Measurements from ENCODE around the gene FFAR2. TPM values are rescaled to one million over a fixed set of nuclear protein-coding genes. Genes with fewer than 3 reads are reported as not detected.

Gene FFAR2
- polyA plus RNA-seq, 2 of the 4 experiments (the other 2 are of a cell fraction), result 0.30 TPM; not detected in 1

DNA sequence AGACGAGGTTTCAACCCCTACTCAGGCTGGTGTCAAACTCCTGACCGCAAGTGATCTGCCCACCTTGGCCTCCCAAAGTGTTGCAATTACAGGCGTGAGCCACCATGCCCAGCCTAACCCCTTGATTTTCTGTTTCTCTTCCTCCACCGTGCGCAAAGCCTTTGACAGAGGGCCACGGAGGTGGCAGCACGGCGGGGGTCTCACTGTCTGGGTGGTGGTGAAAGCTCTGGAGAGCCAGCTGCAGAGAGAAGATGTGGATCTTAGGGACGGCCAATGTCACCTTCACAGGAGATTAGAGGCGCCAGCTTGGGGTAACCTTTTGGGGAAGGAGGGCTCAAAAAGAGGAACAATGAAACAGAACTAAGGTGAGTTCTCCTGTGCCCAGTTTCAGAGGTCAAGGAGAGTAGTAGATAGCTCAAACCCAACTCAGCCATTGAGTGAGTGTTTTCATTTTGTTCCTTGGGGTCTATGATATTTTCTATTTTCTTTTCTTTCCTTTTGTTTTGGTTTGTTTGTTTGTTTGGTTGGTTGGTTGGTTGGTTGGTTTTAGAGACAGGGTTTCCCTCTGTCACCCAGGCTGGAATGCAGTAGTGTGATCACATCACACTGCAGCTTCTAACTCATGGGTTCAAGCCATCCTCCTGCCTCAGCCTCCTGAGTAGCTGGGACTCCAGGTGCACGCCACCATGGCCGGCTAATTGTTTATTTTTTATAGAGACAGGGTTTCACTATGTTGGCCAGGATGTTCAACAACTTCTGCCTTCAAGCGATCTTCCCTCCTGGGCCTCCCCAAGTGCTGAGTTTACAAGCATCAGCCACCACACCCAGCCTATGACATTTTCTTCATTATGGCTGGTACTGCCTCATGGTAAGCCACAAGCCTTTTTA is 39.5 kb upstream of the FFAR2 start:
- DNase-seq (ENCODE audit: low read depth in 1 of 2, low spot score in 1 of 2) (no peak), ATAC-seq (no peak), FAIRE-seq (peak; percentile 89)
- peaks cover 7% of the 10 kb centered on the region; the same call in 1 of the 3 replicates for H3K9me3 ChIP-seq
- no peak overlapping the region for H3K27ac ChIP-seq
- H3K4me1 ChIP-seq, result no peaks in the 10 kb centered on the region
- POLR2A ChIA-PET, result no interaction called here
- 46% methylated on average over 13 of the region's 13 CpGs for WGBS (ENCODE audit: missing lambda C conversion rate)
- TF ChIP-seq FOSL2 (IDR thresholded peaks at IDR 0.05) (no peak), FOSL2 (CRISPR knock-in tag; IDR thresholded peaks at IDR 0.05) (no peak), SREBF2 (IDR thresholded peaks at IDR 0.05) (no peak), HOXA7 (CRISPR knock-in tag; IDR thresholded peaks at IDR 0.05) (no peak), HMGXB4 (CRISPR knock-in tag; IDR thresholded peaks at IDR 0.05; ENCODE audit: borderline replicate concordance) (no peak), POLR2AphosphoS2 (conservative IDR thresholded peaks at IDR 0.05; ENCODE audit: low read length) (no peak)
- TF ChIP-seq, protein P1, sequence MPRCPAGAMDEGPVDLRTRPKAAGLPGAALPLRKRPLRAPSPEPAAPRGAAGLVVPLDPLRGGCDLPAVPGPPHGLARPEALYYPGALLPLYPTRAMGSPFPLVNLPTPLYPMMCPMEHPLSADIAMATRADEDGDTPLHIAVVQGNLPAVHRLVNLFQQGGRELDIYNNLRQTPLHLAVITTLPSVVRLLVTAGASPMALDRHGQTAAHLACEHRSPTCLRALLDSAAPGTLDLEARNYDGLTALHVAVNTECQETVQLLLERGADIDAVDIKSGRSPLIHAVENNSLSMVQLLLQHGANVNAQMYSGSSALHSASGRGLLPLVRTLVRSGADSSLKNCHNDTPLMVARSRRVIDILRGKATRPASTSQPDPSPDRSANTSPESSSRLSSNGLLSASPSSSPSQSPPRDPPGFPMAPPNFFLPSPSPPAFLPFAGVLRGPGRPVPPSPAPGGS (IDR thresholded peaks at IDR 0.05), result no peak
- no peak overlapping the region for H3K4me3 ChIP-seq
- CTCF ChIA-PET, result interaction anchor here (0.6 to 1.4 kb wide), 5 partner anchors 10 to 104 kb away, joined by 3 to 4 read pairs (median 4); no protein-coding TSS in a partner anchor
- no peak overlapping the region for H3K4me2 ChIP-seq

DNA sequence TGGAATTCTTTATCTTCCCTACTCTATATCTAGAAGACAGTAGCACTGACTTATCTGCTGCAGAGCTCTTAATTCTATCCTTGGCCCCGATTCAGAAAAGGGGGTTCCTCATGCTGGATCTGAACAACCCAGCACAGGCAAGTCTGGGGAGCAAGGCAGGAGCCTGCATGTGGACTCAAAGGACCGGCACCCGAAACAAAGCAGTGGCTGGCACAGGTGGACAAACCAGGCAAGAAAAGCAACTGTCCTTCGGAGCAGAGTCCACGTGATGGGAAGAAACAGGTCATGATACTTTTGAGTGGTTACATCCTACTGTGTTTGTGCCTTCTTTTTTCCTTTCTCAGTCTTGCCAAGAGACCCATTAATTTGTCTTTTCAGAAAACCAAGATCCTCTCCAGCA is 38.9 kb upstream of the FFAR2 start:
- FAIRE-seq (no peak), DNase-seq (ENCODE audit: low read depth in 1 of 2, low spot score in 1 of 2) (no peak), ATAC-seq (no peak; a peak in 1 of 6 replicates)
- TF ChIP-seq MAZ (IDR thresholded peaks at IDR 0.05; ENCODE audit: borderline replicate concordance, low read depth, low read length) (no peak), ELK1 (IDR thresholded peaks at IDR 0.05; ENCODE audit: low read depth, low read length) (no peak), BHLHE40 (IDR thresholded peaks at IDR 0.05; ENCODE audit: low read depth, low read length) (no peak), MAX (IDR thresholded peaks at IDR 0.05) (no peak), POLR2AphosphoS2 (conservative IDR thresholded peaks at IDR 0.05; ENCODE audit: low read length) (no peak), JUN (IDR thresholded peaks at IDR 0.05) (no peak), JUNB (IDR thresholded peaks at IDR 0.05) (no peak)
- H3K4me2 ChIP-seq, result no peak overlapping the region
- no peak overlapping the region for H3K27ac ChIP-seq
- H3K9me3 ChIP-seq, result peaks cover 7% of the 10 kb centered on the region; the same call in 1 of the 3 replicates
- ChIA-PET POLR2A (no interaction called here), CTCF (interaction anchor here (0.9 to 1.4 kb wide), 3 partner anchors 9 to 86 kb away, joined by 4 read pairs; no protein-coding TSS in a partner anchor)
- H3K4me1 ChIP-seq, result no peaks in the 10 kb centered on the region
- WGBS (ENCODE audit: missing lambda C conversion rate), result 9% methylated on average over 5 of the region's 5 CpGs
- no peak overlapping the region for H3K4me3 ChIP-seq

DNA sequence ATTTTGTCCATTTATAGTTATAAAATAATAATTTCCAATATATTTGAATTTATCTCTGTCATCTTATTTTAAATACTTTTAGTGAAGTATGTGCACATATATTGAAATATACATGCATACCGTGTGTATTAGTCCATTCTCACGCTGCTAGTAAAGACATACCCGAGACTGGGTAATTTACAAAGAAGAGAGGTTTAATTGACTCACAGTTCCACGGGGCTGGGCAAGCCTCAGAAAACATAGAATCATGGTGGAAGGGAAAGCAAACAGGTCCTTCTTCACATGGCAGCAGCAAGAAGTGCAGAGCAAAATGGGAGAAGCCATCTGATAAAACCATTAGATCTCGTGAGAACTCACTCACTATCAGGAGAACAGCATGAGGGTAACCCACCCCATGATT is 37.6 kb upstream of the FFAR2 start:
- Histone ChIP-seq H3K9me3 (peaks cover 7% of the 10 kb centered on the region; the same call in 1 of the 3 replicates), H3K4me2 (no peak overlapping the region), H3K27ac (no peak overlapping the region), H3K4me3 (no peak overlapping the region), H3K4me1 (no peaks in the 10 kb centered on the region)
- no peak for TF ChIP-seq FOSL2 (IDR thresholded peaks at IDR 0.05)
- TF ChIP-seq FOSL2 (CRISPR knock-in tag; IDR thresholded peaks at IDR 0.05), result no peak
- TF ChIP-seq, protein P2, sequence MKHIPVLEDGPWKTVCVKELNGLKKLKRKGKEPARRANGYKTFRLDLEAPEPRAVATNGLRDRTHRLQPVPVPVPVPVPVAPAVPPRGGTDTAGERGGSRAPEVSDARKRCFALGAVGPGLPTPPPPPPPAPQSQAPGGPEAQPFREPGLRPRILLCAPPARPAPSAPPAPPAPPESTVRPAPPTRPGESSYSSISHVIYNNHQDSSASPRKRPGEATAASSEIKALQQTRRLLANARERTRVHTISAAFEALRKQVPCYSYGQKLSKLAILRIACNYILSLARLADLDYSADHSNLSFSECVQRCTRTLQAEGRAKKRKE (CRISPR knock-in tag; IDR thresholded peaks at IDR 0.05; ENCODE audit: low read depth), result no peak
- ChIA-PET POLR2A (no interaction called here), CTCF (interaction anchor here (0.8 to 1.1 kb wide), 2 partner anchors 58 to 296 kb away, joined by 3 read pairs; no protein-coding TSS in a partner anchor)
- DNase-seq (ENCODE audit: low read depth in 1 of 2, low spot score in 1 of 2) (no peak), FAIRE-seq (no peak), ATAC-seq (no peak)
- WGBS (ENCODE audit: missing lambda C conversion rate), result 16% methylated on average over 5 of the region's 5 CpGs

Data from A549 (cell line).